Measurements from ENCODE around the gene SRBD1. TPM values are rescaled to one million over a fixed set of nuclear protein-coding genes. Genes with fewer than 3 reads are reported as not detected.

The SRBD1 gene
- polyA plus RNA-seq, 1 donor from 2014 or later = 5.3 TPM

DNA sequence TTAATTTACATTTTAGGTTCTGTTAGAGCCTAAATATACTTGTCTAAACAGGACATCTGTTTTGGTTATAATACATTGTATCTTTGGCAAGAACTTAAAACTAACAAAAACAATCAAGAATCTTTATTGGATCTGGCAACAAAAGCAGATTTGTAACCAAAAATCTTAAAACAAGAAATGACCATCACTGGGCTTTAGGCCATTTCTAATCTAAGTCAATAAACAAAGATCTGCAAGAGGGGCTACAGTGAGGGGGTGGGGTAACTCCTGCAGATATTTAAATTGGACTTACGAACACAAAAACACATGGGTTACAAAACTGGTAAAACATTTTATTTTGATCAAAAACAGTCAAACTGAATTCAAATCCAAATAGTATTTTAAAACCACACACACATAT lies 77.3 kb downstream of the SRBD1 start:
- no peaks in the 10 kb centered on the region for H3K9me3 ChIP-seq (ENCODE audit: low read length)
- no peaks in the 10 kb centered on the region for H4K20me1 ChIP-seq (ENCODE audit: insufficient read depth)
- H3K4me2 ChIP-seq (ENCODE audit: low read length) = no peak overlapping the region
- no peak for TF ChIP-seq EP300 (conservative IDR thresholded peaks at IDR 0.05; ENCODE audit: poor library complexity, severe bottlenecking)
- no peak for TF ChIP-seq TAF1 (IDR thresholded peaks at IDR 0.05; ENCODE audit: low read depth)
- TF ChIP-seq, protein P1, sequence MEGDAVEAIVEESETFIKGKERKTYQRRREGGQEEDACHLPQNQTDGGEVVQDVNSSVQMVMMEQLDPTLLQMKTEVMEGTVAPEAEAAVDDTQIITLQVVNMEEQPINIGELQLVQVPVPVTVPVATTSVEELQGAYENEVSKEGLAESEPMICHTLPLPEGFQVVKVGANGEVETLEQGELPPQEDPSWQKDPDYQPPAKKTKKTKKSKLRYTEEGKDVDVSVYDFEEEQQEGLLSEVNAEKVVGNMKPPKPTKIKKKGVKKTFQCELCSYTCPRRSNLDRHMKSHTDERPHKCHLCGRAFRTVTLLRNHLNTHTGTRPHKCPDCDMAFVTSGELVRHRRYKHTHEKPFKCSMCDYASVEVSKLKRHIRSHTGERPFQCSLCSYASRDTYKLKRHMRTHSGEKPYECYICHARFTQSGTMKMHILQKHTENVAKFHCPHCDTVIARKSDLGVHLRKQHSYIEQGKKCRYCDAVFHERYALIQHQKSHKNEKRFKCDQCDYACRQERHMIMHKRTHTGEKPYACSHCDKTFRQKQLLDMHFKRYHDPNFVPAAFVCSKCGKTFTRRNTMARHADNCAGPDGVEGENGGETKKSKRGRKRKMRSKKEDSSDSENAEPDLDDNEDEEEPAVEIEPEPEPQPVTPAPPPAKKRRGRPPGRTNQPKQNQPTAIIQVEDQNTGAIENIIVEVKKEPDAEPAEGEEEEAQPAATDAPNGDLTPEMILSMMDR (IDR thresholded peaks at IDR 0.05; ENCODE audit: poor library complexity, severe bottlenecking) = no peak
- no peak for TF ChIP-seq MXI1 (conservative IDR thresholded peaks at IDR 0.05; ENCODE audit: poor library complexity, severe bottlenecking)
- TF ChIP-seq RAD21 (conservative IDR thresholded peaks at IDR 0.05) = no peak
- no peak for TF ChIP-seq SMC3 (conservative IDR thresholded peaks at IDR 0.05; ENCODE audit: poor library complexity)
- TF ChIP-seq EZH2 (IDR thresholded peaks at IDR 0.05; ENCODE audit: borderline replicate concordance, insufficient read depth, low read length, poor library complexity, severe bottlenecking) = no peak
- TF ChIP-seq POLR2AphosphoS5 (IDR thresholded peaks at IDR 0.05) = no peak
- TF ChIP-seq, protein P2, sequence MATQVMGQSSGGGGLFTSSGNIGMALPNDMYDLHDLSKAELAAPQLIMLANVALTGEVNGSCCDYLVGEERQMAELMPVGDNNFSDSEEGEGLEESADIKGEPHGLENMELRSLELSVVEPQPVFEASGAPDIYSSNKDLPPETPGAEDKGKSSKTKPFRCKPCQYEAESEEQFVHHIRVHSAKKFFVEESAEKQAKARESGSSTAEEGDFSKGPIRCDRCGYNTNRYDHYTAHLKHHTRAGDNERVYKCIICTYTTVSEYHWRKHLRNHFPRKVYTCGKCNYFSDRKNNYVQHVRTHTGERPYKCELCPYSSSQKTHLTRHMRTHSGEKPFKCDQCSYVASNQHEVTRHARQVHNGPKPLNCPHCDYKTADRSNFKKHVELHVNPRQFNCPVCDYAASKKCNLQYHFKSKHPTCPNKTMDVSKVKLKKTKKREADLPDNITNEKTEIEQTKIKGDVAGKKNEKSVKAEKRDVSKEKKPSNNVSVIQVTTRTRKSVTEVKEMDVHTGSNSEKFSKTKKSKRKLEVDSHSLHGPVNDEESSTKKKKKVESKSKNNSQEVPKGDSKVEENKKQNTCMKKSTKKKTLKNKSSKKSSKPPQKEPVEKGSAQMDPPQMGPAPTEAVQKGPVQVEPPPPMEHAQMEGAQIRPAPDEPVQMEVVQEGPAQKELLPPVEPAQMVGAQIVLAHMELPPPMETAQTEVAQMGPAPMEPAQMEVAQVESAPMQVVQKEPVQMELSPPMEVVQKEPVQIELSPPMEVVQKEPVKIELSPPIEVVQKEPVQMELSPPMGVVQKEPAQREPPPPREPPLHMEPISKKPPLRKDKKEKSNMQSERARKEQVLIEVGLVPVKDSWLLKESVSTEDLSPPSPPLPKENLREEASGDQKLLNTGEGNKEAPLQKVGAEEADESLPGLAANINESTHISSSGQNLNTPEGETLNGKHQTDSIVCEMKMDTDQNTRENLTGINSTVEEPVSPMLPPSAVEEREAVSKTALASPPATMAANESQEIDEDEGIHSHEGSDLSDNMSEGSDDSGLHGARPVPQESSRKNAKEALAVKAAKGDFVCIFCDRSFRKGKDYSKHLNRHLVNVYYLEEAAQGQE (IDR thresholded peaks at IDR 0.05; ENCODE audit: borderline replicate concordance) = no peak
- no peak overlapping the region for H3K4me3 ChIP-seq (ENCODE audit: low read length)
- no peak overlapping the region for H3K27ac ChIP-seq (ENCODE audit: low read length)
- no peak overlapping the region for H2AFZ ChIP-seq (ENCODE audit: low read depth, low read length)
- no peaks in the 10 kb centered on the region for H3K36me3 ChIP-seq (ENCODE audit: insufficient read depth, low read length)
- H3K79me2 ChIP-seq (replicated peaks; ENCODE audit: insufficient read depth, low read length) = no peaks in the 10 kb centered on the region
- no peaks in the 10 kb centered on the region for H3K27me3 ChIP-seq (ENCODE audit: insufficient read depth, low read depth, low read length)
- no peaks in the 10 kb centered on the region for H3F3A ChIP-seq (ENCODE audit: insufficient read depth, low read length, poor library complexity, severe bottlenecking)
- no peaks in the 10 kb centered on the region for H3K9me2 ChIP-seq (ENCODE audit: insufficient read depth, low read length)
- no peak overlapping the region for H3K9ac ChIP-seq (ENCODE audit: low read length)

DNA sequence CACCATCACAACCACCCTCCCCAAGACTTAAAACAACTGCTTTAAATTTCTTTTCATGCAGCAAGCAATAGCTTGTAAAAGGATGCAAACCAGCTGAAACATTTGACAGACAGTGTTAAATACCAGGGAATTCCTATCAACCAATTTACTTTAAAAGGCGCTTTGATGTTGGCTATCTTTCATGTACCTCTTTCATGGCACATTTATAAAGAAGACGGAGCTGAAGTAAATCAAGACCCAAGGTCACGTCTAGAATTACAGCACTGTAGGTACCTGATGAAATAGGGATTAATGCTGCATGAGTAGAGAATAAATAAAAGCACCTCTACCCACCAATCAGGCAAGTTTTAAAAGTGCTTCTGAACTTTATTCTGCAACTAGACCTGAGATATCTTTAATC lies 78.9 kb downstream of the SRBD1 start:
- Histone ChIP-seq H3K79me2 (replicated peaks; ENCODE audit: insufficient read depth, low read length) (no peaks in the 10 kb centered on the region), H3K4me3 (ENCODE audit: low read length) (no peak overlapping the region), H4K20me1 (ENCODE audit: insufficient read depth) (no peaks in the 10 kb centered on the region), H3K27me3 (ENCODE audit: insufficient read depth, low read depth, low read length) (no peaks in the 10 kb centered on the region), H3K27ac (ENCODE audit: low read length) (no peak overlapping the region), H3F3A (ENCODE audit: insufficient read depth, low read length, poor library complexity, severe bottlenecking) (no peaks in the 10 kb centered on the region), H3K9ac (ENCODE audit: low read length) (no peak overlapping the region), H3K4me2 (ENCODE audit: low read length) (no peak overlapping the region), H3K36me3 (ENCODE audit: insufficient read depth, low read length) (no peaks in the 10 kb centered on the region), H3K9me3 (ENCODE audit: low read length) (no peaks in the 10 kb centered on the region), H3K9me2 (ENCODE audit: insufficient read depth, low read length) (no peaks in the 10 kb centered on the region), H2AFZ (ENCODE audit: low read depth, low read length) (no peak overlapping the region)
- TF ChIP-seq, protein P2 (IDR thresholded peaks at IDR 0.05; ENCODE audit: borderline replicate concordance) = no peak
- TF ChIP-seq MXI1 (conservative IDR thresholded peaks at IDR 0.05; ENCODE audit: poor library complexity, severe bottlenecking) = no peak
- TF ChIP-seq EZH2 (IDR thresholded peaks at IDR 0.05; ENCODE audit: borderline replicate concordance, insufficient read depth, low read length, poor library complexity, severe bottlenecking) = no peak
- no peak for TF ChIP-seq EP300 (conservative IDR thresholded peaks at IDR 0.05; ENCODE audit: poor library complexity, severe bottlenecking)
- TF ChIP-seq TAF1 (IDR thresholded peaks at IDR 0.05; ENCODE audit: low read depth) = no peak
- no peak for TF ChIP-seq POLR2AphosphoS5 (IDR thresholded peaks at IDR 0.05)
- TF ChIP-seq, protein P1 (IDR thresholded peaks at IDR 0.05; ENCODE audit: poor library complexity, severe bottlenecking) = no peak

All from neural cell (in vitro differentiated cells).